GM19455 (cell line): ENCODE data around the gene MEIS2.

ENCODE experiments used
- ATAC-seq: cut with Tn5 transposase; IDR thresholded peaks from one replicate; pipeline ENCODE4 v1.9.1; 2021; ENCODE audit not compliant: unreplicated experiment

Gene MEIS2

GRCh38 chr15:36967929-36968328 lies 132.4 kb downstream of the MEIS2 start:
- no peak for ATAC-seq

GRCh38 chr15:36966708-36967107 lies 133.6 kb downstream of the MEIS2 start:
- no peak for ATAC-seq

GRCh38 chr15:36965570-36966342 lies 134.6 kb downstream of the MEIS2 start:
- ATAC-seq: no peak

- ATAC-seq: no peak
Observed at GRCh38 chr15:36964626-36965025, 135.7 kb downstream of the MEIS2 start.

- ATAC-seq: no peak
Observed at GRCh38 chr15:36961956-36962355, 138.4 kb downstream of the MEIS2 start.

- ATAC-seq: no peak
Observed at GRCh38 chr15:36960947-36961227, 139.5 kb downstream of the MEIS2 start.

- ATAC-seq: no peak
Observed at GRCh38 chr15:36960179-36960946, 140.0 kb downstream of the MEIS2 start.

GRCh38 chr15:36959746-36960145 lies 140.6 kb downstream of the MEIS2 start:
- ATAC-seq: no peak

- no peak for ATAC-seq
Observed at GRCh38 chr15:36958606-36959005, 141.7 kb downstream of the MEIS2 start.

- no peak for ATAC-seq
Observed at GRCh38 chr15:36954486-36954885, 145.9 kb downstream of the MEIS2 start.

GRCh38 chr15:36953346-36953745 lies 147.0 kb downstream of the MEIS2 start:
- ATAC-seq: no peak

- no peak for ATAC-seq
Observed at GRCh38 chr15:36951731-36952247, 148.6 kb downstream of the MEIS2 start.

GRCh38 chr15:36950371-36950770 lies 150.0 kb downstream of the MEIS2 start:
- ATAC-seq: no peak

- ATAC-seq: no peak
Observed at GRCh38 chr15:36948982-36949381, 151.4 kb downstream of the MEIS2 start.

GRCh38 chr15:36947035-36947719 lies 153.2 kb downstream of the MEIS2 start:
- ATAC-seq: no peak

- ATAC-seq: no peak
Observed at GRCh38 chr15:36944442-36944841, 155.9 kb downstream of the MEIS2 start.

- ATAC-seq: no peak
Observed at GRCh38 chr15:36943508-36944361, 156.6 kb downstream of the MEIS2 start.

- ATAC-seq: no peak
Observed at GRCh38 chr15:36942248-36942827, 158.0 kb downstream of the MEIS2 start.

GRCh38 chr15:36941798-36942197 lies 158.6 kb downstream of the MEIS2 start:
- no peak for ATAC-seq

GRCh38 chr15:36940636-36941260 lies 159.6 kb downstream of the MEIS2 start:
- ATAC-seq: no peak
